HepG2 (cell line): Measurements from ENCODE around the gene TMEM39B. TPM values are rescaled to one million over a fixed set of nuclear protein-coding genes. Genes with fewer than 3 reads are reported as not detected.

Experiments
- DDIT3 ChIP-seq: sonication (generic); formaldehyde crosslinking; IDR thresholded peaks from 2 replicates; pipeline ENCODE4 v1.4.0; 2020; ENCODE audit warnings: mild to moderate bottlenecking, missing genetic modification reagents
- ESRRA ChIP-seq: sonication (generic); formaldehyde crosslinking; IDR thresholded peaks from 2 replicates; pipeline ENCODE4 v1.5.1; 2020; ENCODE audit warnings: mild to moderate bottlenecking, low read depth, missing genetic modification reagents
- FIP1L1 ChIP-seq: fragments of 200-400 bp; formaldehyde crosslinking; IDR thresholded peaks from 2 replicates; pipeline ENCODE4 v1.6.1; 2018; ENCODE audit warnings: low read depth, mild to moderate bottlenecking, low read length, moderate library complexity, borderline replicate concordance; ENCODE audit not compliant: insufficient read depth
- FOSL2 ChIP-seq: sonication (generic); formaldehyde crosslinking; IDR thresholded peaks from 2 replicates; pipeline ENCODE4 v1.4.0; 2020; ENCODE audit warnings: missing genetic modification reagents
- HNRNPK ChIP-seq: fragments of 200-400 bp; formaldehyde crosslinking; IDR thresholded peaks from 2 replicates; pipeline ENCODE4 v1.6.1; 2018; ENCODE audit warnings: low read length, low read depth, moderate library complexity, mild to moderate bottlenecking; ENCODE audit not compliant: poor library complexity, severe bottlenecking
- HOXA3 ChIP-seq: sonication (generic); formaldehyde crosslinking; IDR thresholded peaks from 2 replicates; pipeline ENCODE4 v1.5.0; 2020; ENCODE audit warnings: missing genetic modification reagents
- IKZF5 ChIP-seq: IDR thresholded peaks from 2 replicates; pipeline ENCODE4 v1.6.1; 2018; ENCODE audit warnings: missing genetic modification reagents, mild to moderate bottlenecking, missing compliant biosample characterization
- NFKB2 ChIP-seq: sonication (generic); formaldehyde crosslinking; IDR thresholded peaks from 2 replicates; pipeline ENCODE4 v1.4.0; 2020; ENCODE audit warnings: missing genetic modification reagents, borderline replicate concordance
- POGK ChIP-seq: sonication (generic); formaldehyde crosslinking; conservative IDR thresholded peaks from 2 replicates; pipeline ENCODE4 v1.8.0; 2022; ENCODE audit warnings: mild to moderate bottlenecking, moderate library complexity, missing genetic modification reagents
- POGZ ChIP-seq: sonication (generic); formaldehyde crosslinking; IDR thresholded peaks from 2 replicates; pipeline ENCODE4 v1.4.0; 2020; ENCODE audit warnings: mild to moderate bottlenecking, missing genetic modification reagents
- SIN3A ChIP-seq: IDR thresholded peaks from 2 replicates; pipeline ENCODE4 v1.6.1; 2011; ENCODE audit warnings: low read depth, mild to moderate bottlenecking, control low read depth, low read length, borderline replicate concordance
- SNAPC5 ChIP-seq: sonication (generic); formaldehyde crosslinking; IDR thresholded peaks from 2 replicates; pipeline ENCODE4 v1.8.1; 2023; ENCODE audit warnings: mild to moderate bottlenecking, missing genetic modification reagents, borderline replicate concordance
- SNRNP70 ChIP-seq: fragments of 200-400 bp; formaldehyde crosslinking; IDR thresholded peaks from 2 replicates; pipeline ENCODE4 v1.6.1; 2017; ENCODE audit warnings: mild to moderate bottlenecking, low read depth, low read length, moderate library complexity
- SRSF1 ChIP-seq: fragments of 200-400 bp; formaldehyde crosslinking; optimal IDR thresholded peaks from 2 replicates; pipeline ENCODE3; 2017; ENCODE audit warnings: mild to moderate bottlenecking, low read depth, low read length, moderate library complexity
- TBX2 ChIP-seq: sonication (generic); formaldehyde crosslinking; IDR thresholded peaks from 2 replicates; pipeline ENCODE4 v1.5.0; 2020; ENCODE audit warnings: missing genetic modification reagents, mild to moderate bottlenecking, borderline replicate concordance
- TEF ChIP-seq: sonication (generic); formaldehyde crosslinking; IDR thresholded peaks from 2 replicates; pipeline ENCODE4 v1.5.0; 2020; ENCODE audit warnings: missing genetic modification reagents
- ZNF207 ChIP-seq: fragments of 450-650 bp; IDR thresholded peaks from 2 replicates; pipeline ENCODE4 v1.6.1; 2016; ENCODE audit warnings: antibody characterized with exemption, borderline replicate concordance
- ZNF558 ChIP-seq: sonication (generic); formaldehyde crosslinking; IDR thresholded peaks from 2 replicates; pipeline ENCODE4 v1.9.0; 2022; ENCODE audit warnings: mild to moderate bottlenecking, missing genetic modification reagents, borderline replicate concordance
- ZNF572 ChIP-seq: sonication (generic); formaldehyde crosslinking; IDR thresholded peaks from 2 replicates; pipeline ENCODE4 v1.5.1; 2020; ENCODE audit warnings: mild to moderate bottlenecking, missing genetic modification reagents
- ZSCAN31 ChIP-seq: sonication (generic); formaldehyde crosslinking; IDR thresholded peaks from 2 replicates; pipeline ENCODE4 v1.5.0; 2020; ENCODE audit warnings: low read depth, mild to moderate bottlenecking, missing genetic modification reagents
- ZXDC ChIP-seq: sonication (generic); formaldehyde crosslinking; IDR thresholded peaks from 2 replicates; pipeline ENCODE4 v1.5.0; 2020; ENCODE audit warnings: mild to moderate bottlenecking, missing genetic modification reagents
- polyA plus RNA-seq, 8 experiments: library from polyadenylated mRNA; depleted of rRNA in 3 of 8; stranded (reverse) in 7 of 8; unstranded in 1 of 8; fragments of >200 nt; fragmentation: Illumina TruSeq in 4 of 8; extraction: Trizol in 4 of 8; gene quantifications; 2 replicates each; pipeline versions ENCODE4 v1.2.1 to v1.2.3, GENCODE V29; 2011 to 2016; ENCODE audit warnings: low read depth in 4 of 8, missing spikeins in 1 of 8, mixed read lengths in 1 of 8; ENCODE audit not compliant: insufficient read depth in 1 of 8
- total RNA-seq, 5 experiments: library from RNA; depleted of rRNA; stranded (reverse); fragments of >200 nt; fragmentation: Illumina TruSeq; extraction: Trizol; gene quantifications; 2 replicates each; pipeline ENCODE4 v1.2.3, GENCODE V29; 2016; ENCODE audit warnings: low read depth in 1 of 5

The TMEM39B gene
- total and polyA plus RNA-seq, 2 of the 13 experiments (the other 11 are each of a cell fraction or from before 2014, with no cell fraction given) = 4.9 to 10.4 TPM

- TF ChIP-seq ZSCAN31 (CRISPR knock-in tag) (no peak), TBX2 (CRISPR knock-in tag) (no peak), POGK (0 out of 2 replicates have a peak, but pooled peaks have one; percentile 56), IKZF5 (CRISPR knock-in tag) (no peak), POGZ (CRISPR knock-in tag) (no peak; the same call in 1 of the 2 replicates), FOSL2 (CRISPR knock-in tag) (no peak), FIP1L1 (no peak), ZNF207 (no peak), SNRNP70 (no peak), NFKB2 (CRISPR knock-in tag) (no peak), SIN3A (0 out of 2 replicates have a peak, but pooled peaks have one; percentile 7), ZNF558 (CRISPR knock-in tag) (no peak), ZNF572 (CRISPR knock-in tag) (0 out of 2 replicates have a peak, but pooled peaks have one; percentile 26), TEF (CRISPR knock-in tag) (no peak), SNAPC5 (CRISPR knock-in tag) (no peak), ESRRA (CRISPR knock-in tag) (no peak), ZXDC (CRISPR knock-in tag) (no peak), HNRNPK (no peak), HOXA3 (no peak), SRSF1 (no peak), DDIT3 (CRISPR knock-in tag) (no peak)
Observed at GRCh38 chr1:32073299-32074229, 825 bp downstream of the TMEM39B start (continued).
